GM18867 (cell line): ENCODE measurements around the gene MT1H.

Experiments used
- ATAC-seq: cut with Tn5 transposase; IDR thresholded peaks from one replicate; pipeline ENCODE4 v1.9.1; 2021; ENCODE audit warnings: mild to moderate bottlenecking, moderate library complexity; ENCODE audit not compliant: unreplicated experiment

Gene MT1H

DNA sequence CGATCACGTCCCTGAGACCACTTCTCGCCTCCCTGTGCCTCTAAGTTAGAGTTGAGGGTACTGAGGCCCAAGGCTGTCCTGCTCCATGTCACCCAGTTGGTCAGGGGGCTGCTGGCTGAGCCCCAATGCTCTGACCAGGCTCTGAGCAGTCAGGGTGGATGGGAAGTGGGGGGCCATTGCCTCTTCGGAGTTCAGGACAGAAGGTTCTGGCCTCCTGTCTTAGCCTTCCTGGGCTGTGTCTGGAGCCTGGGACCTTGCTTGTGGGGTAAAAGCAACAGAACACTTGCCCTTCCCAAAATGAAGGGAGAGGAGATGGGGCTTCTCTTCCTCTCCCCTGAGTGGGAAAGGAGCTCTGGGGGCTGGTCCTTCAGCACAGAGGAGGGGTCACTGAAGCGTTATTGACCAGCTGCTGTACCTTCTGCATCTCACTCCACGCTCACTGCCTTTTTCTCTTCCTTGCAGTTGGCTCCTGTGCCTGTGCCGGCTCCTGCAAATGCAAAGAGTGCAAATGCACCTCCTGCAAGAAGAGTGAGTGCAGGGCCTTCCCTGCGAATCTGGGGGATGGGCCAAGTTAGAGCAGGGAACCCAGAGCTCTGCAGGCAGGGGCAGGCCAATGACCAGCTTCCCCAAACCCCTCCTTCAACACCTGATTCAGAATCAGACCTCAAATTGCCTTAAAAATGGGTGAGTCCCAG lies 13.2 kb downstream of the MT1H start:
- peak; percentile 2 for ATAC-seq

DNA sequence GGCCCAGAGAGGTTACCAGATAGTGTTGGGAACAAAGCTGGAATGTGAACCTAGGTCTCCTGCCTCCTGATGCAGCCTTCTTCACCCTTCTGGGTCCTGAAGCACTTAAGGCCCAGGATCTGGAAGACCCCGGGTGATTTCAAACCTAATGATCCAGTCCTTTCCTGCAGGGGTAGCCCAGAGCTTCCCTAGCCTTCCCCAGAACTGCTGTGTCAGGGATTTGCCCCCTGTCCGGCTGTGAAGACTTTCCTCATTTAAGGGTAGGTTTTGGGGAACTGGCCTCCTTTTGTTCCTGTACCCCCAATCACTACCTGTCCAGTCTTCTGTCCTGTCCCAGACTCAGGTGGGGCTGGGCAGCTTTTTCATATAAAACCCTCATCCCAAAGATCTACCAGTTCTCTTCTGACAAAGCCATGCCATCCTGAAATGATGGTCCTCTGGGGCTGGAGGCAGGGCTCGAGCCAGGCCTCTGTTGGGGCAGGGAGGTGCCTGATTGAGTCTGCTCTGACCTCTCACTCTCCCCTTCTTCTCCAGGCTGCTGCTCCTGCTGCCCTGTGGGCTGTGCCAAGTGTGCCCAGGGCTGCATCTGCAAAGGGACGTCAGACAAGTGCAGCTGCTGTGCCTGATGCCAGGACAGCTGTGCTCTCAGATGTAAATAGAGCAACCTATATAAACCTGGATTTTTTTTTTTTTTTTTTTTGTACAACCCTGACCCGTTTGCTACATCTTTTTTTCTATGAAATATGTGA lies 14.0 kb downstream of the MT1H start:
- ATAC-seq = no peak

DNA sequence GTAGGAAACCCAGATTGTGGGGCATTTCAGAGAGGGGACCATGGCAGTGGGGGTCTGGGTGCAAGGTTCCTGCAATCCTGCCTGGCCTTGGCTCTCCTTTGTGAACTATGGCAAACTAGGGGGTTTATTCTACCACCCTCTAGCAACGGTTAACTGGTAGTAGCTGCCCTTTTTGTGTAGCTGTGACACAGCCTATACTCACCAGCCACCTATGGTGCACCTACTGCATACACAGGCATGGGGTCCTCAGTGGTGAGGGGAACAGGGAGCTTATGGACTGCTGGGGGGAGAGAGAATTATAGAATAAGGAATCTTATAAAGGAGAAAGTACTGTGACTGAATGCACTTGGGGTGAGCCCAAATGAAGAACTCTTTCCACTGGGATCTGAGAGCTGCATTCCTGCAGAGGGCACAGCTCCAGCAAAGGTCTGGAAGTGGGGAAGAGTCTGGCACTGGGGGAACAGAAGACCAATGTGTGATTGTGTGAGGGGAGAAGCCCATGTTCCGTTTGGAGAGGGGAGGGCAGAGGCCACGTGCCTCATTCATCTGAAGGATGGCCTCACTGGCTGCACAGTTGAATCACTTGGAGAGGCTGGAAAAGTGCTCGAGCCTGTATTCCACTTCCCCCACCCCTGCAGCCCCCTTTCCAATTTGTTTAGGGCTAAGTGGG lies 14.8 kb downstream of the MT1H start:
- ATAC-seq = no peak

DNA sequence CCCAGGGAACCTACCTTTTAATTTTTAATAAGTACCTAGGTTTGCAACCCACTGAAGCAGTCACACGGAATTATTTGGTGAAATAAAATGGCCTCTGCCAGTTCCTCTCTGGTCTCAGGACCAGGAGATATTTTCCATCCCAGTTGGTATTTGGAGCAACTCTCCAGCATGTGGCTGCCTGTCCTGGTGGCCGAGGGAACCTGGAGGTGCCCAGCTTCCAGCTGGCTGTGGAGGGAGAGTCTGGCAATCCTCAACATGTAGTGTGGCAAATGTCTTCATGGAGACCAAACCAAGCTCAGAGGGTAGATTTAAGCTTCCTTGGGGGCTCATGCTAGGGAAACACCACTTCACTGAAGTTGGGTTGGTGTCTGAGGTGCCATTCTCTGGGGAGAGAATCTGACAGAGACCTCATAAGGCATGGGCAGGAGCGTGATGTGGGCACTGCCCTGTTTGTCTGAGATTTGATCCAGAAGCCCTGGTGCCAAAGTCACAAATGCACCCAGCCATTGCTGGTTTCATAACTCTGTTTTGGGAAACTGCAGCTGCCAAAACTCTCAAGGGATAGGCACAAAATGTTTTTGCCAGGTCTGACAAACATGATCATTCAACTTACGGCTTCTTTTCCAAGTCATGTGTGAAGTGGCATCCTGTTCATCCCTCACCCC lies 15.4 kb downstream of the MT1H start:
- ATAC-seq = no peak

DNA sequence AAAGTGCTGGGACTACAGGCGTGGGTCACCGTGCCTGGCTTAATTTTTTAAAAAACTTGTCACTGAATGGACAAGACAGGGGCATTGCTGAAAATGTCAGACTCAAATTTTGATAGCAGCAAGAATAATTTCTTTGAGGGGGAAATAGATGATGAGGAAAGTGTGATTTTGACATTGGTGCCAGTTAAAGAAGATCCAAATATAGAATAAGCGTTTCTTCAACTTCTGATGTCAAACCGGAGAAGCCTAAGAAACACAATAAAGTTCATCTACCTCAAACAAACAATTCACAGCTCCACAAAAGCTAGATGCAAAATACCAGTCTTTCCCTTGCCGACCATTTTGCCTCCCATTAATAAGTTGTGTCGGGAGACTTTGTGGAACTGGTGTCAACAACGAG lies 17.1 kb downstream of the MT1H start:
- ATAC-seq = no peak

DNA sequence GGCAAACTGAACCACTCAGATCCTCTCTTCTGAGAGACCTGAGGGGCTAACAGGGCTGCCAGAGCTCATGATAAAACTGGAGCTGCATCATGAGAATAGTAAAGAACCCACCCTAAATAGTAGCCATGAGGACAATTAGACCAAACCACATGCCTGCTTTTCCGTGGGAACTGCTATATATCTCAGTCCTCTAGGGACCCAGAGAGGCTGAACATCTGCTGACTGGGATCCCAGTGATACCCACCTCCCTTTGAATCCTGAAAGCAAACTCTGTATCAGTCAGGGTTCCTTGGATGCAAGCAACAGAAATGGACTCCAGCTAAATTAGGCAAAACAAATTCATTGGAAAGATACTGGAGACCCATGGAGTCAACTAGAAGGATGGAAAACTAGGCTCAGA lies 19.1 kb downstream of the MT1H start:
- no peak for ATAC-seq

DNA sequence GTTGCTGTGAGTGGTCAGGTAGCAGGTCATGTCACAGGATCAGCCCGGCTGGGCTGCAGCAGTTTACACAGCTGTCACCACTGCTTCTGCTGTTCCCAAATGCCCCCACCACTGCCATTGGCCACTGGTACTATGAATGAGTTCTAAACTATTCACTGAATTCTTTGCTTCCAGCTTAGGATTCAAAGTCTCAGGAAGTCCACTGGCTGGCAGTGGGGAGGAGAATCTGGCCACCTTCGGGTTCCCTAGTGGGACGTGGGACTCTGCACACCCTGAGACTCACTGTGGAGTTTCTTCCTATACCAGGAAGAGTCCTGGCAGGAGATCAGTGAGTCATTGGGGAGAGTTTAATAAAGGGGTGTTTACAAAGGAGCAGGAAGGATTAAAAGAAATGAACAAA lies 19.6 kb downstream of the MT1H start:
- no peak for ATAC-seq

DNA sequence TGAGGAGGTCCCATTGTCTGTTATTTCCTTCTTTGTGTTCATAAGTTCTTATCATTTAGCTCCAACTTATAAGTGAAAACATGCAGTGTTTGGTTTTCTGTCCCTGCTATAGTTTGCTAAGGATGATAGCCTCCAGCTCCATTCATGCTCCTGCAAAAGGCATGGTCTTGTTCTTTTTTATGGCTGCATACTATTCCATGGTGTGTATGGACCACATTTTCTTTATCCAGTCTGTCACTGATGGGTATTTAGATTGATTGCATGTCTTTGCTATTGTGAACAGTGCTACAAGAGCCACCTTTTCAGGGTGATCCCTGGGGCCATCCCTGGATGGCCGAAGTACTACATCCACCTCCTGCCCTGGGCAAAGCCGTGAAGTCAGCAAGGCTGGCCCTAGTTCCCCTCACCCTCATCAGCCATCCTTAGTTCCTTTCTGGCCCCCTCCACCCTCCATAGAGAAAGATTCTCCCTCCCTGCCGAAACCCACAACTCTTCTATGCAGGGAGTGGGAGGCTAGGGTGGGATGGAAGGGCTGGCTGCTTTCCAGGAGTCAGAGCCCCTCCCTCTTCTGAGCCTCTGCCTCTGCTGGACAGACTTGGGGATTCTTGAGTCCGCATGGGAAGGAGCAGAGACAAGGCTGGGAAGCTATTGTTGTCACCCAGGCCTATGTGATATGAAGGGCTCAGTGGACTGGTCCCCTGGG lies 21.0 kb downstream of the MT1H start:
- ATAC-seq = no peak

DNA sequence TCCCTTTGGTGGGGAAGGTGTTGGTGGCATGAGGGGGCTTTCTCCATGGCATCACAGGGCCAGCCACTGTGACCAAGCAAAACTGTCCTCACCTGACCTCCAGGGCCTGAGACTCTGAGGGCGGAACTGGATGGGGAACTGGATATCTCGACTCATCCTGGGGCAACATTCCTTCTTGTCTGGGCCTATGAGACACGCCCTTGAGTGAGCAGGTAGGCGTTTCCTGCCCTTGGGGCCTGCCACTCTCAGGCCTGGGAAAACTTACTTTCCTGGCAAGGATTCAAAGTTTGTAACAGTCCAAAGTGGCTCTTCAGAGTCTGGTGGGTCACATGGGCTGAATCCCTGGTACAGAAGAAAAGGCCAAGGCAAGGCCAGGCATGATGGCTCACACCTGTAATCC lies 22.3 kb downstream of the MT1H start:
- ATAC-seq = no peak

DNA sequence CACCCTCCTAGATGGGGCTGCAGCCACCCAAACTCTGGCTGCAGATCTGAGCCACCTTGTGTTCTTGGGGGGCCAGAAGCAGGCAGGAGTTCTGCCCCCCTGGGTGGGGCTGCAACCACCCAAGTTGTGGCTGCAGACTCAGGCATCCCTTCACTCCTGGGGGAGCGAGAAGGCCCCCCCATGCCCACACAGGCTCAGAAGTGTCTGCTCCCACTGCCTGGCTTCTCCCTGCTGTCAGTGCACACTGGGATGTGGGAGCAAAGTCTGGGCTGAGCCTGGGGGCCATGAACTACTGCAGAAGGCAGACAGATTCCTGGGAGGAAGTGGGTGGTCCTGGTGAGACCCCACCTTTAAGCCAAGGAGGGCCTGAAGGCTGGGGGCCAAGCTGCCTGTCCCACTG lies 25.6 kb downstream of the MT1H start:
- no peak for ATAC-seq

DNA sequence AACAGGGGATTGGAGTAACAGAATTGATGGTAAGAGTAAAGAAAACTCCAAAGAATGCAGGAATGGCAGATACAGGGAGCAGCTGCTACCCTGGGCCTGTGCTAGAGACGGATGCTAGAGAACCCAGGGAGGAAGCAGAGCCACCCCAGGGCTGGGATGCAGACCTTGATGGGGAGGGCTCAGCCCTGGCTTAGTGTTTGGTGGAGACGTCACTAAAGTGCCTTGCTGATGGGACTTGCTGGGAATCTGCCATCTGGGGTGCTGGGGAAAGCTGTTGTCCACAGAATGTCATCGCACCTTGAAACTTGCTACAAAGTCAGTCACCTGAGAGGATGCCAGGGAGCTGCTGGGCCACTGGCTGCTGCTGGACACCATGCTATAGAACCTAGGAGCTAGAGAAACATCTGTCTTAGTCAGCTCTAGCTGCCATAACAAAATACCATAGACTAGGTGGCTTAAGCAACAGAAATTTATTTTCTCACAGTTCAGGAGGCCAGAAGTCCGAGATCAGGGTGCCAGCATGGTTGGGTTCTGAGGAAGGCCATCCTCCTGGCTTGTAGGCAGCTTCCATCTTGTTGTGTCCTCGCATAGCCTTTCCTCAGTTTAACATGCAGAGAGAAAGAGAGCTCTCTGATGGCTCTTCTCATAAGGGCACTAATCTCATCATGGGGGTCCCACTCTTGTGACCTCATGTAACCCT lies 28.0 kb downstream of the MT1H start:
- ATAC-seq = no peak

DNA sequence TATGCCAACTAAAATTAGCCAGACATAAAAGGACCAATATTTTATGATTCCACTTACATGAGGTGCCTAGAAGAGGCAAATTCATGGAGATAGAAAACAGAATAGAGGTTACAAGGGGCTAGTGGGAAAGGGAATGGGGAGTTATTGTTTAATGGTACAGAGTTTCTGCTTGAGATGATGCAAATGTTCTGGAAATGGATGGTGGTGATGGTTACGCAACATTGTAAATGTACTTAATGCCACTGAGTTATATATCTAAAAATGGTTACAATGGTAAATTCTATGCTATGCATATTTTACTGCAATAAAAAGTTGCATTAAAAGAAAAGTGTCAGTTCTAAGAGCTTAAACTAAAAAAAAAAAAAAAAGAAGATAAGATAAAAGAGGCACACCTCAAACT lies 30.6 kb downstream of the MT1H start:
- ATAC-seq = no peak

DNA sequence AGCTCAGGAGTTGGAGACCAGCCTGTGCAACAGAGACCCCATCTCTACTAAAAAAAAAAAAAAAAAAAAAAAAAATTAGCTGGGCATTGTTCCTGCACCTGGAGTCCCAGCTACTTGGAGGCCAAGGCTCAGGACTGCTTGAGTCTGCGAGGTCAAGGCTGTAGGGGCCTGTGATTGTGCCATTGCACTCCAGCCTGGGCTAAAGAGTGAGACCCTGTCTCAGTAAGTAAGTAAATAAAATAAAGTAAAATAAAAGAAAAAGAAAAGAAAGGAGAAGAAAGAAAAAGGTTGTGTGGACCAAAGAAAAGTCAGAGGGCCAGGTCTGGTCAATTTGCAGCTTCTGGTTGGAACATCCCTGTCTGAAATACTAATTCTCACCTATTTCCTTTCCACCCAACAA lies 31.0 kb downstream of the MT1H start:
- ATAC-seq = no peak

DNA sequence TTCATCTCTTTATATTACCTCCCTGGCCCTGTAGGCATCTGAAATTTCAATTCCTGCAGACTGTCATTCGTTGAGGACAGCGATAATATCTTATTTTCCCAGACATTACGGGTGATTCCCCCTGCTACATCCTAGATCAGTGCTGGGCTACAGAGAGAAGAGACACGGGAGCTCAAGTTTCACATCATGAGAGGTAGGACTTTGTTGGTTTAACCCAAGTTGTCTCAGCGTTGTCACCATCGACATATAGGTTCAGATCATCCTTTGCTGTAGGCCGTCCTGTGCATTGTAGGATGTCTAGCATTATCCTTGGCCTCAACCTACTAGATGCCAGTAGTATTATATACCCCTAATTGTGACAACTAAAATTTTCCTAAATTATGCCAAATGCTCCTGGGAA lies 31.9 kb downstream of the MT1H start:
- ATAC-seq = no peak

DNA sequence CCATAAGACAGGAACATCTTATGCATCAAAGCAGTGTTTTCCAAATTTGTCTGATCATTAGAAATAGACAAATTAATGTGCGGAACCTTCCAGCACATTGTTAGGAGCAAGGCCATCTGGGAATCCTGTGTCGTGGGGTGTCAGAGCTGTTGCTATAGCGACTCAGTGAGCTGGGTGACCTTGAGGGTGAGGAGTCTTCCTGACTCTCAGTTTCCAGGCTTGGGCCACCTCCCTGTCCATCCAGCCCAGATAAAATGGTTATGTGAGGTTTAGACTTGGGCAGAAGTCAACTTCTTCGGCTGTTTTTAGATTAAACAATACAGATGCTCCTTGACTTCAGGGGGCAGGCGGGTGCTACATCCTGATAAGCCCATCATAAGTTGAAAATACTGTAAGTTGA lies 33.2 kb downstream of the MT1H start:
- ATAC-seq = no peak

DNA sequence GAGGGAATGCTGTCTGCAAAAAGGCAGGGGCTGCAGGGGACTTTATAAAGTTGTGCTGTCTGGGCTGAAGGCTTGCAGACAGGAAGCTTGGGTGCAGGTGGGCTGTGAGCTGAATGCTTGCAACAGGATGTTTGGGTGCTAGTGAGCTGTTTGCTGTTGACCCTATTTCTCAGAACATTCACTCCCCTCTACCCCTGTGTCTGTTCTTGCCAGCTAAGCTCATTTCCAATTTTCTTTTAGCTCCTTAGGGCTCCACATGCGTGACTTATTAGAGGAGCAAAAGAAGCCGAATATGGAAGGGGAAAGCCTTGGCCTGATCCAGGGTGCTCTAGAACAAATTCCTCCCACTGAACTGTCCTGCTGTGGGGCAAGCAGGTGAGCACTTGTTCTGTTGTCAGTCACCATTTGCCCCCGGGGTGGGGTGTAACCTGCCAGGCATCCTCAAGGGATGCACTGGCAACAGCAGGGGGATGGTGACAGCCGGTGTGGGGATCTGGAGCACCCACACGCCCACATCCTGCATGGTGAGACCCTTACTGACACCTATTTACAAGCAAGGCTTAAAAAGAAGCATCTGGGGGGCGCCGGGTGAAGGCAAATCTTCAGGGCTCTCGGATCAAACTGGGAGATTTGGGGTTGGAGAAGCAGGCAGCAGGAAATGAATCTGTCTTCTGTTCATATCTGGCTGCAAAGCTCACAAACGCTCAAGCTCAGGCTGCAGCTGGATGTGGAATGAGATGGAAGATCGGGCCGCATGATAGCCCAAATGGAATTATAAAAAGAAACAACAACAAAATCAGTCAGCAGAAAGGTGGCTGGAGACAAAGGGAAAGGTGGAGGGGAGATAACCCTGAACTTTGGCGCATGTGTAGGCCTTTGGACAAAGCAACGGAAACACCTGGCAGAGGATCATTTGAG lies 39.2 kb downstream of the MT1H start:
- ATAC-seq = no peak

DNA sequence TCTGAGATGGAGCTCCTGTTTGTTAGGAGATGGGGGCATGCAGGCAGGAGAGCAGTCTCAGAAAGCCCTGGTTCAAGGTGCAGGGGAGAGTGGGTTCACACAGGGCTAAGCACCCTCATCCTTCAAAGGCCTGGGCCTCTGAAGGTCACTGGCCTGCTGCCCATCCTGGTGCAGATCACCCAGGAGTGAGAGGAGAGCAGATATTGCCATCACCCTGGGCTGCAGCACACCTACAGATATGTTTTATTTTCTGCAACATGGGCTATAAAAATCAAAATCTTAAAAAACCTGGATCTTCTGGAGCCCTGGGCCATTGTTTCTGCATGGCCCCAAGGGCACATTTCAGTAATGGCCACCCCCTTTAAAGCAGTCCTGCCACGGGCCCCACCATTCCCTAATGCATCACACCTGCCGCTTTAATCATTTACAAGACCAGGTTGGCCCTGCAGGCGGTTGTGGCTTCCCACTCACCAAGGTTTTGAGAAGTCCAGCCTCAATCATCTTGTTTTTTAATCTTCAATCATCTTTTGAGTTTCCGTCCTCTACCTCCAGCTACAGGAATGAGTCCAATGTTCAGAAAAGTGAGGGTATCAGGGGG lies 39.9 kb downstream of the MT1H start:
- no peak for ATAC-seq

DNA sequence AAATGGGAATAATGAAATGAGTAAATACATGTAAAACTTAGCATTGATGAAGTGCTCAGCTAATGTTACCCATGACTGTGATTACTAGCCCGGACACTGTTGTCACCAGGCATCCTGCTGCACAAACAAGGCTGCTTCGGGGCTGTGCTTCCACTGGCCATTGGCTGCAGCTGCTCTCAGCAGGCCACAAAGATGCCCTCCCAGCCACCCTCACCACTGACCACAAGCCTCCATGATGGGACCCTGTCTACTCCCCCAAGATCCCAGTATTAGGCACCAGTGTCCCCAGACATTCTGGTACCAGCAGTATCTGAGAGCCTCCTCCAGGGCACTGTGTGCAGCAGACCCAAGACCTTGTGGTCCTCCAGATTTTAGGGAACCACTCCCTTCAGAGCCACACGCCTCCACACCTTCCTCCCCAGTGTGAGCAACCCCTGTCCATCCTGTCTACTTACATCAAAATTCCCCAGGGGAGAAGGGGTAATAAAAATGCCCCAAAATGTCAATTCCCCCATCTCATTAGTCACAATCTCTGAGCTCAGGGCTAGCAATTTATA lies 40.6 kb downstream of the MT1H start:
- no peak for ATAC-seq

DNA sequence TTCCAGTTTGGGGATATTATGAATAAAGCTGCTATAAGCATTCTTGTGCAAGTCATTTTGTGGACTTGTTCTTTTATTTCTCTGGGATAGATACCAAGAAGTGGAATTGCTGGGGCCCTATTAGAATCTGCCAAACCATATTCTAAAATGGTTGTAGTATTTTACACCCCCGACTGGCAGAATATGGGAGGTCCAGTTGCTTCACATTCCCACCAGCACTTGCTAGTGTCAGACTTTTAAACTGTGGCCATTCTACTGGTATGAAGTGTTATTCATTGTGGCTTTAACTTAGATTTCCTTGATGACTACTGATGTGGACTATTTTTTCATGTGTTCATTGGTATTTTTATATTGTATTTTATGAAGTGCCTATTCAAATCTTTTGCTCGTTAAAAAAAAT lies 42.2 kb downstream of the MT1H start:
- ATAC-seq = no peak
